ELF-1 (cell line): ENCODE data around the gene E2F8.

Experiments used
- DNase-seq: peaks from one replicate; pipeline ENCODE4 v3.0.0-alpha.2; 2016; ENCODE audit warnings: low read depth, low spot score

The E2F8 gene

GRCh38 chr11:19252394-19253152 is 11.8 kb upstream of the E2F8 start:
- no peak for DNase-seq

GRCh38 chr11:19251577-19251976 is 10.8 kb upstream of the E2F8 start:
- DNase-seq, result no peak

GRCh38 chr11:19246816-19247215 is 6.1 kb upstream of the E2F8 start:
- DNase-seq, result no peak

GRCh38 chr11:19245351-19245750 is 4.6 kb upstream of the E2F8 start:
- no peak for DNase-seq

- DNase-seq, result no peak
Observed at GRCh38 chr11:19244621-19245020, 3.9 kb upstream of the E2F8 start.

- DNase-seq, result no peak
Observed at GRCh38 chr11:19244084-19244483, 3.3 kb upstream of the E2F8 start.

GRCh38 chr11:19243613-19244012 is 2.9 kb upstream of the E2F8 start:
- DNase-seq, result no peak

- DNase-seq, result no peak
Observed at GRCh38 chr11:19243143-19243542, 2.4 kb upstream of the E2F8 start.

- DNase-seq, result peak; percentile 67
Observed at GRCh38 chr11:19242179-19242932, 1.6 kb upstream of the E2F8 start.

GRCh38 chr11:19241260-19242178 is 774 bp upstream of the E2F8 start:
- peak; percentile 55 for DNase-seq

GRCh38 chr11:19239039-19239438 is 1.7 kb downstream of the E2F8 start:
- DNase-seq, result no peak

GRCh38 chr11:19237813-19238212 is 2.9 kb downstream of the E2F8 start:
- DNase-seq, result peak; percentile 57

GRCh38 chr11:19237381-19237780 is 3.4 kb downstream of the E2F8 start:
- no peak for DNase-seq

- no peak for DNase-seq
Observed at GRCh38 chr11:19234231-19234817, 6.4 kb downstream of the E2F8 start.

- no peak for DNase-seq
Observed at GRCh38 chr11:19232910-19233503, 7.7 kb downstream of the E2F8 start.

GRCh38 chr11:19229671-19230070 is 11.1 kb downstream of the E2F8 start:
- DNase-seq, result no peak

GRCh38 chr11:19228968-19229367 is 11.8 kb downstream of the E2F8 start:
- DNase-seq, result no peak

GRCh38 chr11:19226378-19227195 is 14.2 kb downstream of the E2F8 start:
- DNase-seq, result no peak

- DNase-seq, result no peak
Observed at GRCh38 chr11:19225581-19225980, 15.2 kb downstream of the E2F8 start.

GRCh38 chr11:19225123-19225522 is 15.6 kb downstream of the E2F8 start:
- no peak for DNase-seq
